Mesothelial cell of epicardium (in vitro differentiated cells): ENCODE measurements around the gene RETN. TPM values are rescaled to one million over a fixed set of nuclear protein-coding genes. Genes with fewer than 3 reads are reported as not detected.
A peak's percentile ranks its signal among the peaks of the same experiment; 100 is the strongest.

ENCODE experiments used
- DNase-seq, 2 experiments: peaks; one replicate each; pipeline ENCODE4 v3.0.0; 2021; ENCODE audit warnings: low spot score in 2 of 2; ENCODE audit not compliant: unreplicated experiment in 2 of 2
- H3K27ac Mint-ChIP-seq: 2 replicates; pipeline ENCODE4 v1.8.0; 2021; ENCODE audit warnings: mixed read lengths
- H3K27me3 Mint-ChIP-seq: 2 replicates; pipeline ENCODE4 v1.8.0; 2021; ENCODE audit warnings: low read depth, mixed read lengths
- H3K36me3 Mint-ChIP-seq: 2 replicates; pipeline ENCODE4 v1.8.0; 2021; ENCODE audit warnings: mixed read lengths
- H3K4me1 Mint-ChIP-seq: 2 replicates; pipeline ENCODE4 v1.8.0; 2021; ENCODE audit warnings: mixed read lengths
- H3K4me3 Mint-ChIP-seq: 2 replicates; pipeline ENCODE4 v1.8.0; 2021; ENCODE audit warnings: mild to moderate bottlenecking, moderate library complexity, mixed read lengths
- H3K9me3 Mint-ChIP-seq: 2 replicates; pipeline ENCODE4 v1.8.0; 2021; ENCODE audit warnings: mixed read lengths
- total RNA-seq: library from RNA; stranded (reverse); gene quantifications from 3 replicates; pipeline ENCODE4 v1.2.1, GENCODE V29; 2021
- TF ChIP-seq, protein P1 (sequence below): fragments of 200-600 bp; sonication (generic); IDR thresholded peaks from one replicate; pipeline ENCODE4 v1.5.0; 2021; ENCODE audit warnings: antibody characterized with exemption; ENCODE audit not compliant: unreplicated experiment

The RETN gene
- total RNA-seq, 1 donor from 2014 or later, result not detected

- Mint-ChIP-seq H3K27me3 (no peaks in the 10 kb centered on the region), H3K36me3 (peaks cover 22% of the 10 kb centered on the region), H3K27ac (no peak overlapping the region), H3K4me1 (peaks cover 11% of the 10 kb centered on the region), H3K9me3 (no peaks in the 10 kb centered on the region), H3K4me3 (no peak overlapping the region)
- DNase-seq, result no peak
- TF ChIP-seq, protein P1, sequence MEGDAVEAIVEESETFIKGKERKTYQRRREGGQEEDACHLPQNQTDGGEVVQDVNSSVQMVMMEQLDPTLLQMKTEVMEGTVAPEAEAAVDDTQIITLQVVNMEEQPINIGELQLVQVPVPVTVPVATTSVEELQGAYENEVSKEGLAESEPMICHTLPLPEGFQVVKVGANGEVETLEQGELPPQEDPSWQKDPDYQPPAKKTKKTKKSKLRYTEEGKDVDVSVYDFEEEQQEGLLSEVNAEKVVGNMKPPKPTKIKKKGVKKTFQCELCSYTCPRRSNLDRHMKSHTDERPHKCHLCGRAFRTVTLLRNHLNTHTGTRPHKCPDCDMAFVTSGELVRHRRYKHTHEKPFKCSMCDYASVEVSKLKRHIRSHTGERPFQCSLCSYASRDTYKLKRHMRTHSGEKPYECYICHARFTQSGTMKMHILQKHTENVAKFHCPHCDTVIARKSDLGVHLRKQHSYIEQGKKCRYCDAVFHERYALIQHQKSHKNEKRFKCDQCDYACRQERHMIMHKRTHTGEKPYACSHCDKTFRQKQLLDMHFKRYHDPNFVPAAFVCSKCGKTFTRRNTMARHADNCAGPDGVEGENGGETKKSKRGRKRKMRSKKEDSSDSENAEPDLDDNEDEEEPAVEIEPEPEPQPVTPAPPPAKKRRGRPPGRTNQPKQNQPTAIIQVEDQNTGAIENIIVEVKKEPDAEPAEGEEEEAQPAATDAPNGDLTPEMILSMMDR, result no peak
Observed at GRCh38 chr19:7623725-7624603, 44.9 kb upstream of the RETN start.

DNA sequence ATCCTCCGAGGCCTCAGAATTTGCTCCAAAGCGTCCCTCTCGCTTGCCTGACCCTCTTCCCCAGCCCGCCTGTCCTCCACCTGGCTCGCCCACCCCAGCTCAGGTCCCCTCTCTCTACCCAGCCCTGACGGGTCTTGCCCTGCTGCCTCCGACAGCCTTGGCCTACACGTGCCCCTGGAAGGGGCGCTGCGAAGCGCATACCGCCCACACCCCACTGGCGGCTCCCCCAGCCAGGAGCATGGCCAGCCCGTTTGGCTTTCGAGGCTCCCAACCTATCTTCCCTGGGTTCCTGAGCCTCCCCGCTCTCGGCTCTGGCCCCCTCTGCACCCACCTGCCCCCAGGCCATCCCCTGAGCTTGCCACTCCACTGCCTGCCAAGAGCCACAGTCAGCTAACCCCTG, 44.0 kb upstream of the RETN start:
- Mint-ChIP-seq H3K27ac (no peak overlapping the region), H3K9me3 (no peaks in the 10 kb centered on the region), H3K4me3 (no peak overlapping the region), H3K4me1 (peaks cover 20% of the 10 kb centered on the region), H3K36me3 (peaks cover 25% of the 10 kb centered on the region), H3K27me3 (no peaks in the 10 kb centered on the region)
- no peak for DNase-seq
- TF ChIP-seq, protein P1, result no peak

GRCh38 chr19:7625763-7626372, 43.0 kb upstream of the RETN start:
- Mint-ChIP-seq H3K4me3 (no peak overlapping the region), H3K9me3 (no peaks in the 10 kb centered on the region), H3K27me3 (no peaks in the 10 kb centered on the region), H3K27ac (no peak overlapping the region), H3K36me3 (peaks cover 25% of the 10 kb centered on the region), H3K4me1 (peaks cover 29% of the 10 kb centered on the region)
- no peak for DNase-seq
- TF ChIP-seq, protein P1, result no peak

DNA sequence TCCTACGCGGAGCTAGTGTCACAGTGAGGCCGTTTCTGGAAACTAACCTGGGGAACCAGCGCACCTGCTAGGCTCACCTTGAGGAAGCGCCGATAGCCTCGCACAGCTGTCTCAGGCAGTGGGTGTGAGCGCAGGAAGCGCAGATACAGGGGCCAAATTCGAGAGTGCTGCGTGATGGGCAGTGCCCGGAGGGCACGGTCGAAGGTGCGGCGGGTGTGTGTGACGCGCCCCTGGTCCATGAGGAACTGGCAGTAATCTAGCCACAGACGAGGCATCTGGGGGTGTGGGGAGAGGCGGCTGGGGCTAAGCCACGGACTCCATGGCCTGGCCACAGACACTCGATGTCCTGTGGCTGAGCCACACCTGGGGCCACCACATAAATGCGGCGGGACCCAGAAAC, 41.7 kb upstream of the RETN start:
- H3K9me3 Mint-ChIP-seq, result no peaks in the 10 kb centered on the region
- TF ChIP-seq, protein P1, result no peak
- no peak overlapping the region for H3K27ac Mint-ChIP-seq
- no peak for DNase-seq
- H3K27me3 Mint-ChIP-seq, result no peaks in the 10 kb centered on the region
- H3K36me3 Mint-ChIP-seq, result peaks cover 16% of the 10 kb centered on the region
- peaks cover 31% of the 10 kb centered on the region for H3K4me1 Mint-ChIP-seq
- H3K4me3 Mint-ChIP-seq, result peak overlapping the region; percentile 95

DNA sequence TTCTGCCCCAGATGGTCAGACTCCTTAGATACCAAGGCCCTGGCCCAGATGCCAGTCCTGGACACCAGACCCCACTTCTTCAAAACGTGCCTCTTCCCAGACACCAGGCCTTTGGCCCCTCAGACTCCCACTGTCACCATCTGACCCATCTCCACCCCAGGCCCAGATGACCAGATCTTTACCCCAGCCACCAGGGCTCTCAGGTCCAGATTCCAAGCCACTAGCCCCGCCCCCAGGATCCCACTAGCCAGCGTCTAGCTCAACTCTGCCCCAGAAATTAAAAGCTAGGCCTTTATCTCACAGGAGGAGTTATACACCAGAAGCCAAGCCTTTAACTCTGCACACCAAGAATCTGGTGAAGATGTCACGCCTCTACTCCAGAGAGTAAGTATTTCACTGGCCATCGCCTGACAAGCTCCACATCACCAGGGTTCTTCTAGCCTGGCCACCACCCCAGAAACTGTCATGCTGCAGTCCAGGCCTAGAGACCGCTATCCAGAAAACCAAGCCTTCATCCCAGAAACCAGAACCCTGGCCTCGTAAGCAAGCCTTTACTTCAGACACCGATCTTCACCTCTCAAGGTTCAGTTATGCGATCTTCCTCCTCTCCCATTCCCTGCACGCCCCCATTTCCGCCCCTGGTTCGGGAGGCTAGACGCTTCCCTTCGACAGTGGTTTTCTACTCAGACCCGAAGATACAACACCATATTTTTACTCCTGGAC, 40.1 kb upstream of the RETN start:
- peak overlapping the region; percentile 95 for H3K4me3 Mint-ChIP-seq
- H3K4me1 Mint-ChIP-seq, result peaks cover 31% of the 10 kb centered on the region
- H3K9me3 Mint-ChIP-seq, result no peaks in the 10 kb centered on the region
- peak overlapping the region; percentile 99 for H3K27ac Mint-ChIP-seq
- H3K27me3 Mint-ChIP-seq, result no peaks in the 10 kb centered on the region
- DNase-seq, result no peak
- TF ChIP-seq, protein P1, result no peak
- H3K36me3 Mint-ChIP-seq, result peaks cover 9% of the 10 kb centered on the region
